ENCODE data around the gene LGALS9C. TPM values are rescaled to one million over a fixed set of nuclear protein-coding genes. Genes with fewer than 3 reads are reported as not detected.
"Not testable (repeated sequence)": the region's sequence is repeated elsewhere in the genome, so short reads cannot be mapped to it uniquely, and the experiment has no call there.

The LGALS9C gene
- total RNA-seq, 1 donor: not detected

- H3K79me2 ChIP-seq (ENCODE audit: insufficient read depth, low read length); H3K9me3 ChIP-seq (ENCODE audit: low read depth, low read length); H3K4me2 ChIP-seq (ENCODE audit: insufficient read depth, low read length); H3K27me3 ChIP-seq (ENCODE audit: insufficient read depth, low read length); H3K4me3 ChIP-seq (ENCODE audit: insufficient read depth, low read length); H3K4me1 ChIP-seq (ENCODE audit: insufficient read depth, low read length); H2AFZ ChIP-seq (ENCODE audit: low read length); H3K27ac ChIP-seq (ENCODE audit: low read depth, low read length); H3K36me3 ChIP-seq (ENCODE audit: insufficient read depth, low read length); H4K20me1 ChIP-seq (ENCODE audit: insufficient read depth, low read length); DNase-seq (ENCODE audit: insufficient read length, low spot score, missing footprints): not testable (repeated sequence)
These were observed 2.6 kb upstream of the LGALS9C start for GRCh38 chr17:18473967-18474366.

- H2AFZ ChIP-seq (ENCODE audit: low read length); H3K4me2 ChIP-seq (ENCODE audit: insufficient read depth, low read length); H3K4me3 ChIP-seq (ENCODE audit: insufficient read depth, low read length); H3K27me3 ChIP-seq (ENCODE audit: insufficient read depth, low read length); H3K9me3 ChIP-seq (ENCODE audit: low read depth, low read length); H4K20me1 ChIP-seq (ENCODE audit: insufficient read depth, low read length); H3K27ac ChIP-seq (ENCODE audit: low read depth, low read length); H3K4me1 ChIP-seq (ENCODE audit: insufficient read depth, low read length); H3K79me2 ChIP-seq (ENCODE audit: insufficient read depth, low read length); DNase-seq (ENCODE audit: insufficient read length, low spot score, missing footprints); H3K36me3 ChIP-seq (ENCODE audit: insufficient read depth, low read length): not testable (repeated sequence)
These were observed 1.8 kb upstream of the LGALS9C start for GRCh38 chr17:18474754-18475153.

- not testable (repeated sequence) for H3K36me3 ChIP-seq (ENCODE audit: insufficient read depth, low read length); H3K4me1 ChIP-seq (ENCODE audit: insufficient read depth, low read length); H3K4me3 ChIP-seq (ENCODE audit: insufficient read depth, low read length); H4K20me1 ChIP-seq (ENCODE audit: insufficient read depth, low read length); H3K9me3 ChIP-seq (ENCODE audit: low read depth, low read length); H3K27ac ChIP-seq (ENCODE audit: low read depth, low read length); H3K27me3 ChIP-seq (ENCODE audit: insufficient read depth, low read length); DNase-seq (ENCODE audit: insufficient read length, low spot score, missing footprints); H3K4me2 ChIP-seq (ENCODE audit: insufficient read depth, low read length); H2AFZ ChIP-seq (ENCODE audit: low read length); H3K79me2 ChIP-seq (ENCODE audit: insufficient read depth, low read length)
These were observed 778 bp downstream of the LGALS9C start for GRCh38 chr17:18477367-18477766.

DNA sequence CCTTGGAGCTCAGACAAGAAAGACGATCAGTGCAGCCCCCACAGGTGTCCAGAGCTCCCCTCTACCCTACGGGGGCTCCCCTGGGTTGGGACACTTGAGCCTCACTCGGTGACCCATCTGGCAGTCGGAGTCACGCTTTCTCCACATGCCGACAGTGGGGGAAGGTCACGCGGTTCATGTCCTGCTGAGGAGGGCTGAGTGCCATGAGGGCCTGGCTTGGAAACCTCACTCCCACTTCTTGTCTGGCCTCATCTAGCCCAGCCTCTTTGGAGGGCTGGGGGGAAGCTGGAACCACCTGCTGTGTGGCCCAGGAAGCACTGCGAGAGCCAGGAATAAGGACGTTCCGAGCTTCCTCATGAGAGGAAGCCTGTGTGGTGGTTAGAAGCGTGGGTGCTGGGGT, 1.8 kb downstream of the LGALS9C start:
- not testable (repeated sequence) for H4K20me1 ChIP-seq (ENCODE audit: insufficient read depth, low read length); H3K4me2 ChIP-seq (ENCODE audit: insufficient read depth, low read length); H3K36me3 ChIP-seq (ENCODE audit: insufficient read depth, low read length); H3K27me3 ChIP-seq (ENCODE audit: insufficient read depth, low read length); DNase-seq (ENCODE audit: insufficient read length, low spot score, missing footprints); H3K79me2 ChIP-seq (ENCODE audit: insufficient read depth, low read length); H3K4me3 ChIP-seq (ENCODE audit: insufficient read depth, low read length); H3K4me1 ChIP-seq (ENCODE audit: insufficient read depth, low read length); H3K9me3 ChIP-seq (ENCODE audit: low read depth, low read length); H2AFZ ChIP-seq (ENCODE audit: low read length); H3K27ac ChIP-seq (ENCODE audit: low read depth, low read length)

DNA sequence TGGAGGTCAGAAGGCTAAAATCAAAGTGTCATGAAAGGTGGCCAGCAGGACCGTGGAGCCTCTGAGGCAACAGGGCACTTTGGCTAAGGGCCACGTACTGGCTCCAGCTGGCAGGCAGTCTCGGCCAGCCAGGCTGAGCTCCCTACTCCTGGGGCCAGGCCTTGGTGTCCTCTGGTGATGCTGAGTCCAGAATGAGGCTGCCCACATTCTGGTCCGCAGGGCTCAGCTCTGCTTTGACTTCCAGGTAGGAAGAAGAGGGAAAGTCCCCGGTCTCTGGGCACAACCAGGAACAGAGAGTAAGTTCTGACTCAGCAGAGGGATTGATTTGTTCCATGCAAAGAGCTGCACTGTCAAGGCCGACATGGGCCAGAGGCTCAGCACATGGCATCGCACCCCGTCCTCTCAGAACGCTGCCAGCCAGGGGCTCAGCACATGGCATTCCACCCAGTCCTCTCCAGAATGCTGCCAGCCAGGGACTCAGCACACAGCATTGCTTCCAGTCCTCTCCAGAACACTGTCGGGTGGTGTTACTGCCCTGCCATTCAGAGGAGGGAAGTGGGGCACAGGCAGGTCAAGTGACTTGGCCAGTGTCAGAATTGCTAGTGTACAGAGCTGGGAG, 2.5 kb downstream of the LGALS9C start:
- H3K27me3 ChIP-seq (ENCODE audit: insufficient read depth, low read length); H3K79me2 ChIP-seq (ENCODE audit: insufficient read depth, low read length); DNase-seq (ENCODE audit: insufficient read length, low spot score, missing footprints); H3K36me3 ChIP-seq (ENCODE audit: insufficient read depth, low read length); H3K9me3 ChIP-seq (ENCODE audit: low read depth, low read length); H3K27ac ChIP-seq (ENCODE audit: low read depth, low read length); H3K4me3 ChIP-seq (ENCODE audit: insufficient read depth, low read length); H3K4me1 ChIP-seq (ENCODE audit: insufficient read depth, low read length); H4K20me1 ChIP-seq (ENCODE audit: insufficient read depth, low read length); H3K4me2 ChIP-seq (ENCODE audit: insufficient read depth, low read length); H2AFZ ChIP-seq (ENCODE audit: low read length): not testable (repeated sequence)

- H3K9me3 ChIP-seq (ENCODE audit: low read depth, low read length); H3K4me1 ChIP-seq (ENCODE audit: insufficient read depth, low read length); H3K27me3 ChIP-seq (ENCODE audit: insufficient read depth, low read length); H4K20me1 ChIP-seq (ENCODE audit: insufficient read depth, low read length); H3K4me3 ChIP-seq (ENCODE audit: insufficient read depth, low read length); DNase-seq (ENCODE audit: insufficient read length, low spot score, missing footprints); H3K79me2 ChIP-seq (ENCODE audit: insufficient read depth, low read length); H3K27ac ChIP-seq (ENCODE audit: low read depth, low read length); H2AFZ ChIP-seq (ENCODE audit: low read length); H3K4me2 ChIP-seq (ENCODE audit: insufficient read depth, low read length); H3K36me3 ChIP-seq (ENCODE audit: insufficient read depth, low read length): not testable (repeated sequence)
These were observed 5.2 kb downstream of the LGALS9C start for GRCh38 chr17:18481775-18482174.

- not testable (repeated sequence) for H3K9me3 ChIP-seq (ENCODE audit: low read depth, low read length); H3K27me3 ChIP-seq (ENCODE audit: insufficient read depth, low read length); DNase-seq (ENCODE audit: insufficient read length, low spot score, missing footprints)
These were observed 9.4 kb downstream of the LGALS9C start for GRCh38 chr17:18485936-18486464.

GRCh38 chr17:18487633-18488032, 11.0 kb downstream of the LGALS9C start:
- not testable (repeated sequence) for H3K4me3 ChIP-seq (ENCODE audit: insufficient read depth, low read length); H3K36me3 ChIP-seq (ENCODE audit: insufficient read depth, low read length); DNase-seq (ENCODE audit: insufficient read length, low spot score, missing footprints); H3K27ac ChIP-seq (ENCODE audit: low read depth, low read length); H2AFZ ChIP-seq (ENCODE audit: low read length); H3K9me3 ChIP-seq (ENCODE audit: low read depth, low read length); H4K20me1 ChIP-seq (ENCODE audit: insufficient read depth, low read length); H3K27me3 ChIP-seq (ENCODE audit: insufficient read depth, low read length); H3K4me2 ChIP-seq (ENCODE audit: insufficient read depth, low read length); H3K79me2 ChIP-seq (ENCODE audit: insufficient read depth, low read length); H3K4me1 ChIP-seq (ENCODE audit: insufficient read depth, low read length)

More at GRCh38 chr17:18485936-18486464, 9.4 kb downstream of the LGALS9C start:
- H3K4me1 ChIP-seq (ENCODE audit: insufficient read depth, low read length); H3K36me3 ChIP-seq (ENCODE audit: insufficient read depth, low read length); H3K27ac ChIP-seq (ENCODE audit: low read depth, low read length); H3K4me2 ChIP-seq (ENCODE audit: insufficient read depth, low read length); H2AFZ ChIP-seq (ENCODE audit: low read length); H4K20me1 ChIP-seq (ENCODE audit: insufficient read depth, low read length); H3K79me2 ChIP-seq (ENCODE audit: insufficient read depth, low read length); H3K4me3 ChIP-seq (ENCODE audit: insufficient read depth, low read length): not testable (repeated sequence)

- not testable (repeated sequence) for H3K27ac ChIP-seq (ENCODE audit: low read depth, low read length); H3K27me3 ChIP-seq (ENCODE audit: insufficient read depth, low read length); H3K4me2 ChIP-seq (ENCODE audit: insufficient read depth, low read length); DNase-seq (ENCODE audit: insufficient read length, low spot score, missing footprints); H3K36me3 ChIP-seq (ENCODE audit: insufficient read depth, low read length); H3K4me3 ChIP-seq (ENCODE audit: insufficient read depth, low read length); H4K20me1 ChIP-seq (ENCODE audit: insufficient read depth, low read length); H3K79me2 ChIP-seq (ENCODE audit: insufficient read depth, low read length); H3K4me1 ChIP-seq (ENCODE audit: insufficient read depth, low read length); H3K9me3 ChIP-seq (ENCODE audit: low read depth, low read length); H2AFZ ChIP-seq (ENCODE audit: low read length)
These were observed 12.0 kb downstream of the LGALS9C start for GRCh38 chr17:18488622-18489021.

Measured in osteoblast (primary cell).